Mammary epithelial cell (primary cell): ENCODE measurements around the gene AKAP13.

Experiments used
- CTCF ChIP-seq, 2 donors: IDR thresholded peaks in 1 of 2; conservative IDR thresholded peaks in 1 of 2; 2 replicates each; pipeline ENCODE4 v1.5.1; 2011 to 2012; ENCODE audit warnings: inconsistent platforms in 2 of 2, low read length in 2 of 2, mild to moderate bottlenecking in 2 of 2, control low read depth in 1 of 2, low read depth in 1 of 2; ENCODE audit not compliant: insufficient read depth in 1 of 2; ENCODE audit errors: extremely low read depth in 1 of 2
- EZH2 ChIP-seq: IDR thresholded peaks from 2 replicates; pipeline ENCODE4 v1.6.1; 2012; ENCODE audit warnings: low read length, inconsistent platforms, borderline replicate concordance

- no peak for TF ChIP-seq CTCF (conservative IDR thresholded peaks at IDR 0.05 in 1 of 2, IDR thresholded peaks at IDR 0.05 in 1 of 2; ENCODE audit: extremely low read depth in 1 of 2, insufficient read depth in 1 of 2, low read depth in 1 of 2, low read length in 2 of 2)
- no peak for TF ChIP-seq EZH2
Observed at GRCh38 chr15:85755942-85756341, 375.5 kb downstream of the AKAP13 start.
